Measurements from ENCODE around the gene CCIN.
"Not testable (repeated sequence)": the region's sequence is repeated elsewhere in the genome, so short reads cannot be mapped to it uniquely, and the experiment has no call there.

The CCIN gene

GRCh38 chr9:36173861-36174260, 4.7 kb downstream of the CCIN start:
- Histone ChIP-seq H3K9me3 (ENCODE audit: insufficient read depth, low read length) (no peaks in the 10 kb centered on the region), H3K79me2 (ENCODE audit: insufficient read depth, low read length) (no peaks in the 10 kb centered on the region), H3K9ac (ENCODE audit: low read length) (no peak overlapping the region), H3K36me3 (ENCODE audit: low read length) (no peaks in the 10 kb centered on the region), H4K20me1 (ENCODE audit: low read depth, low read length) (no peaks in the 10 kb centered on the region), H3K4me3 (ENCODE audit: insufficient read depth, low read length, poor library complexity, severe bottlenecking) (no peak overlapping the region), H3K27ac (ENCODE audit: low read depth, low read length) (no peak overlapping the region), H3K27me3 (ENCODE audit: low read length) (no peaks in the 10 kb centered on the region), H3K4me2 (ENCODE audit: low read depth, low read length, poor library complexity, severe bottlenecking) (no peak overlapping the region), H3K9me2 (replicated peaks; ENCODE audit: insufficient read depth, low read length) (no peaks in the 10 kb centered on the region), H3F3A (ENCODE audit: insufficient read depth) (no peaks in the 10 kb centered on the region), H2AFZ (ENCODE audit: low read depth, low read length, severe bottlenecking) (no peak overlapping the region)
- TF ChIP-seq CTCF (IDR thresholded peaks at IDR 0.05; ENCODE audit: insufficient read depth, low read length, poor library complexity, severe bottlenecking) = no peak
- TF ChIP-seq EZH2phosphoT487 (conservative IDR thresholded peaks at IDR 0.05; ENCODE audit: low read length) = no peak

GRCh38 chr9:36174271-36174670, 5.1 kb downstream of the CCIN start:
- no peak overlapping the region for H3K4me2 ChIP-seq (ENCODE audit: low read depth, low read length, poor library complexity, severe bottlenecking)
- no peaks in the 10 kb centered on the region for H3K9me2 ChIP-seq (replicated peaks; ENCODE audit: insufficient read depth, low read length)
- no peak for TF ChIP-seq CTCF (IDR thresholded peaks at IDR 0.05; ENCODE audit: insufficient read depth, low read length, poor library complexity, severe bottlenecking)
- TF ChIP-seq EZH2phosphoT487 (conservative IDR thresholded peaks at IDR 0.05; ENCODE audit: low read length) = no peak
- H3K79me2 ChIP-seq (ENCODE audit: insufficient read depth, low read length) = no peaks in the 10 kb centered on the region
- H3K4me3 ChIP-seq (ENCODE audit: insufficient read depth, low read length, poor library complexity, severe bottlenecking) = no peak overlapping the region
- H3K27me3 ChIP-seq (ENCODE audit: low read length) = no peaks in the 10 kb centered on the region
- no peaks in the 10 kb centered on the region for H3K9me3 ChIP-seq (ENCODE audit: insufficient read depth, low read length)
- no peak overlapping the region for H3K9ac ChIP-seq (ENCODE audit: low read length)
- no peak overlapping the region for H2AFZ ChIP-seq (ENCODE audit: low read depth, low read length, severe bottlenecking)
- no peak overlapping the region for H3K27ac ChIP-seq (ENCODE audit: low read depth, low read length)
- no peaks in the 10 kb centered on the region for H3K36me3 ChIP-seq (ENCODE audit: low read length)
- no peaks in the 10 kb centered on the region for H3F3A ChIP-seq (ENCODE audit: insufficient read depth)
- H4K20me1 ChIP-seq (ENCODE audit: low read depth, low read length) = no peaks in the 10 kb centered on the region

- TF ChIP-seq CTCF (IDR thresholded peaks at IDR 0.05; ENCODE audit: insufficient read depth, low read length, poor library complexity, severe bottlenecking) (no peak), EZH2phosphoT487 (conservative IDR thresholded peaks at IDR 0.05; ENCODE audit: low read length) (no peak)
- no peaks in the 10 kb centered on the region for H3K9me2 ChIP-seq (replicated peaks; ENCODE audit: insufficient read depth, low read length)
- no peak overlapping the region for H2AFZ ChIP-seq (ENCODE audit: low read depth, low read length, severe bottlenecking)
- no peaks in the 10 kb centered on the region for H3K9me3 ChIP-seq (ENCODE audit: insufficient read depth, low read length)
- H3K4me2 ChIP-seq (ENCODE audit: low read depth, low read length, poor library complexity, severe bottlenecking) = no peak overlapping the region
- H3K27me3 ChIP-seq (ENCODE audit: low read length) = no peaks in the 10 kb centered on the region
- no peak overlapping the region for H3K4me3 ChIP-seq (ENCODE audit: insufficient read depth, low read length, poor library complexity, severe bottlenecking)
- no peaks in the 10 kb centered on the region for H4K20me1 ChIP-seq (ENCODE audit: low read depth, low read length)
- no peaks in the 10 kb centered on the region for H3F3A ChIP-seq (ENCODE audit: insufficient read depth)
- no peaks in the 10 kb centered on the region for H3K36me3 ChIP-seq (ENCODE audit: low read length)
- H3K27ac ChIP-seq (ENCODE audit: low read depth, low read length) = no peak overlapping the region
- no peak overlapping the region for H3K9ac ChIP-seq (ENCODE audit: low read length)
- no peaks in the 10 kb centered on the region for H3K79me2 ChIP-seq (ENCODE audit: insufficient read depth, low read length)
These were observed 5.5 kb downstream of the CCIN start for GRCh38 chr9:36174731-36175130.

- H3K9me2 ChIP-seq (replicated peaks; ENCODE audit: insufficient read depth, low read length); H3K27ac ChIP-seq (ENCODE audit: low read depth, low read length); H3K4me3 ChIP-seq (ENCODE audit: insufficient read depth, low read length, poor library complexity, severe bottlenecking); H3K79me2 ChIP-seq (ENCODE audit: insufficient read depth, low read length); H4K20me1 ChIP-seq (ENCODE audit: low read depth, low read length); H3K9me3 ChIP-seq (ENCODE audit: insufficient read depth, low read length); H3K36me3 ChIP-seq (ENCODE audit: low read length); H3K9ac ChIP-seq (ENCODE audit: low read length); H3F3A ChIP-seq (ENCODE audit: insufficient read depth); H3K4me2 ChIP-seq (ENCODE audit: low read depth, low read length, poor library complexity, severe bottlenecking); H2AFZ ChIP-seq (ENCODE audit: low read depth, low read length, severe bottlenecking); H3K27me3 ChIP-seq (ENCODE audit: low read length): not testable (repeated sequence)
These were observed 6.0 kb downstream of the CCIN start for GRCh38 chr9:36175209-36175608.

- H3K27me3 ChIP-seq (ENCODE audit: low read length); H3K4me3 ChIP-seq (ENCODE audit: insufficient read depth, low read length, poor library complexity, severe bottlenecking); H3K9me3 ChIP-seq (ENCODE audit: insufficient read depth, low read length); H2AFZ ChIP-seq (ENCODE audit: low read depth, low read length, severe bottlenecking); H3K9ac ChIP-seq (ENCODE audit: low read length); H3K4me2 ChIP-seq (ENCODE audit: low read depth, low read length, poor library complexity, severe bottlenecking); H4K20me1 ChIP-seq (ENCODE audit: low read depth, low read length); H3F3A ChIP-seq (ENCODE audit: insufficient read depth); H3K36me3 ChIP-seq (ENCODE audit: low read length); H3K27ac ChIP-seq (ENCODE audit: low read depth, low read length); H3K9me2 ChIP-seq (replicated peaks; ENCODE audit: insufficient read depth, low read length); H3K79me2 ChIP-seq (ENCODE audit: insufficient read depth, low read length): not testable (repeated sequence)
These were observed 7.3 kb downstream of the CCIN start for GRCh38 chr9:36176496-36176895.
